ENCODE results near the gene ALDH3B1.

Gene ALDH3B1

DNA sequence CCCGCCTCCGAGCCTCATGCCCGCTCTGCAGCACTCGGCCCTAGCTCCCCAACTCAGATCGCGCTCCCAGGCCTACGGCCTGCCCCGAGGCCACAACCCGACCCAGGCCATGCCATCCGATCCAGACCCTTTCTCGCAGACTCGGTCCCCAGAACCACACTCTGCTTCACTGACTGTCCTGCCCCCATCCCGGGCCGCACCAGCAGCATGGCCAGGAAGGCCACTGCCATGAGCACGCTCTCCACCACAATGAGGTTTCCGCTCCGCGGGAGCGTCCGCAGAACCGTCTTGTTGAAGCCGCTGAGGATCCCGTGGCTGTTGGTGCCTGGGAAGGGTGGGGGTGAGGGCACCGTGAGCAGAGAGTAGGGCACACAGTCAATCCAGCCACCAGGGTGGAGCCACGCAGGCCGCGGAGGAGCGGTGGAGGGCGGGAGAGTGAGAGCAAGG is 12.6 kb upstream of the ALDH3B1 start:
- DNase-seq (ENCODE audit: low read depth), result no peak

- DNase-seq (ENCODE audit: low read depth), result no peak
Measured at GRCh38 chr11:67998150-67999045, 11.7 kb upstream of the ALDH3B1 start.

GRCh38 chr11:67999201-67999629 is 10.9 kb upstream of the ALDH3B1 start:
- DNase-seq (ENCODE audit: low read depth), result no peak

GRCh38 chr11:67999704-68000103 is 10.4 kb upstream of the ALDH3B1 start:
- DNase-seq (ENCODE audit: low read depth), result no peak

GRCh38 chr11:68002575-68002937 is 7.6 kb upstream of the ALDH3B1 start:
- no peak for DNase-seq (ENCODE audit: low read depth)

GRCh38 chr11:68002938-68003845 is 6.9 kb upstream of the ALDH3B1 start:
- DNase-seq (ENCODE audit: low read depth), result no peak

DNA sequence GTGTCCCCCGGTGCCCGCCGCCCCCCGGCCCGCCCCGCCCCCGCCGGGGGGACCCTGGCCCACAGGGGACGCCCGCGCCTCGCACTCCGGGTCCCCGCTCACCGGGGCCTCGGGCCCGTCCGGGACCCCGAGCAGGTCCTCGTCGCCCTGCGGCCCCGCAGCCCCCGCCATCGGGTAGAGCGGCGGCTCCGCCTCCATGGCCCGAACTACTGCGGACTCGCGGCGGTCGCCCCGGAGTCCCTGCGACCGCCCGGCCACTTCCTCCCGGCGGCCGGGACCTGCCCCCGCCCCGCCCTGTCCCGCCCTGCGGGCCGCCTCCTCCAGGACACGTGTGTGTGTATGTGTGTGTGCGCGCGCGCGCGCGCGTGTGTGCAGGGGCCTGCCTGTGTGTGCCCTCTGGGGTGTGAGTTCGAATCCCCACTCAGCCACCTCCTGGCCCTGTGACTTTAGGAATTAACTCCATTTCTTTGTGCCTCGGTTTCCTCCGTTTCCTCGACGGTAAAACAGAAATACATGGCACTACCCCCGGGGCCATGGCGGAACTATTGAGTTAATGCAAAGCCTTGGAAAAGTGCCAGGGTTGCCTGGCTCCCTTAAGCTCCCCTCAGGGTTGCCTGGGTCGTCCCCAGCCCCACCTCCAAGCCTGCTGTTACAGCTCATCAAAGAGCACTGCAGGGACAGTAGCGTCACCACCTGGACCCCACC is 6.1 kb upstream of the ALDH3B1 start, which contains the start of gene UNC93B1:
Gene UNC93B1 (minus strand): TSS at position 252 of the 705 bp plus-strand sequence. CDS start 54 bp downstream, at position 198.
- DNase-seq (ENCODE audit: low read depth), result peak; percentile 72

GRCh38 chr11:68004551-68005335 is 5.4 kb upstream of the ALDH3B1 start:
- DNase-seq (ENCODE audit: low read depth), result no peak

- DNase-seq (ENCODE audit: low read depth), result no peak
Measured at GRCh38 chr11:68006606-68007166, 3.4 kb upstream of the ALDH3B1 start.

GRCh38 chr11:68007498-68008380 is 2.4 kb upstream of the ALDH3B1 start:
- no peak for DNase-seq (ENCODE audit: low read depth)

- no peak for DNase-seq (ENCODE audit: low read depth)
Measured at GRCh38 chr11:68008381-68009337, 1.5 kb upstream of the ALDH3B1 start.

- no peak for DNase-seq (ENCODE audit: low read depth)
Measured at GRCh38 chr11:68009391-68010089, 587 bp upstream of the ALDH3B1 start.

DNA sequence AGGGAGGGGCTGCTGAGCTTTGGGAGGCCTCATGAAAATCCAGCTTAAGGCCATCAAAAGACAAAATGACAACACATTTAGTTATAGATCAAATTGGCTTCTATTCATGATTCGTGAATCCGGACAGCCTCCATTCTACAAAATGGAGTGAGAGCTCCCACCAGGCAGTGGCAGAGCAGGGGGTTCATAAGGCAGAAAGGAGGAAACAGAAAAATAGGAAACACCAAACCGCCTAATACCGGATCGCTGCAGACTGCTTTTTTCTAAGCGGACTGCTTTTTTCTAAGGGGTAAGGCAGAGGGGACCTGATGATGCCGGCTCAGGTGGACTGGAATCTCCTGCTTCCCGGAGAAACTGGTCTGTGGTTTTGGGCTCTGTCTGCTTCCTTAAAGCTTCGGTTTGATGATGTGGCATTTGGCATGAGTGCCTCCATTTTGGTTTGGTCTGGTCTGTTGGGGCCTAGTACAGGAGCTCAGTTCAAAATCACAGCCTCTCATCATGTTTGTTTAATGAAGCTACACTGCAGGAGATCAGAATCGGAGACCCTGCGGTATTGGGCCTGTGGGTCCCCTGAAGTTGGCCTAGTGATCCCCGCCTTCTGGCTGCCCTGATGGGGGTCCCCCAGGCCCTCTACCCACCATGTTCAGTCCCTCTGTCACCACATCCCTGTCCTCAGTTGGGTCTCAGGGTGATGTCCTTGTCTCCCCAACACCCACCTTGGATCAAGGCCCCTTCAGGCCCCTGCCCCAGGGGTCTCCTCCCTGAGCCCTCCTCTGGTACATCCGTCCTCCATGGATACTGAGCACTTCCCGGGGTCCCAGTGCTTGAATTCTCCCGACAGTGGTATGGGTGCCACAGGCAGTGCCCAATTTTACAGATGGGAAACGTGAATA is 1.2 kb downstream of the ALDH3B1 start:
- DNase-seq (ENCODE audit: low read depth), result no peak

DNA sequence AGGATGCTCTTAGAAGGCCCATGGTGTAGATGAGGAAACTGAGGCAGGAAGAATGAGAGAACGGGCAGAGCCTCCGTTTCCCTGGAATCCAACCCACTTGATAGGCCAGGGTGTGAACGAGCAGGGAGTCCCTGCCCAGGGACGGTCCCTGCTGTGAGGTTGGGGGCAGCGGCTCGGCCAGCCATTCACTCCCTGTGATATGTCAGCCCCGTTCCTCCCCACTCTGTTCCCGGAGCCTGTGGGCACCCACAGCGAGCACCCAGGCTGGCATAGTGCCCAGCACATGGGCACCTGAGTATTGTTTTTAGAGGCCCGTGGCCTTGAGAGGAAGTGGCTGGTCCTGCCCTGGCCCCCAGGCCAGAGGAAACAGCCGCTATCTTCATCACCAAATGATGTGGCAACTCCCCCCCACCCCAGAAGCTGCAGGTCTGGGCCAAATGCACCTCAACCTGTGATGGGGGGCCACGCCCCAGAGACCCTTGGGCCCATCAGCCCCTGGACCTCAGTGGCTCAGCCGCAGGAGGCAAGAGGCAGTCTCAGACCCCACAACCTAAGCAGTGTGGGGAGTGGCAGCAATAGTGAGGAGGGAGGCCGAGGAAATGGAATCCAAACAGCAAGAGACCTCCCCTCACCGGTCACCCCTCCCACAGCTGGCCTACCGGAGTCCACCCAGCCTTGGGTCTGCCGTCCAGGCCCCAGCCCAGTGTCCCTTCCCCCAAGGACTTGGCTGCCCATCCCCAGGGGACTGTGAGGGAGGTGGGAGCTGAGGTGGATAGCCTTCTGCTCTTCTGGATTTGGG is 2.1 kb downstream of the ALDH3B1 start:
- no peak for DNase-seq (ENCODE audit: low read depth)

GRCh38 chr11:68012843-68013610 is 2.9 kb downstream of the ALDH3B1 start:
- no peak for DNase-seq (ENCODE audit: low read depth)
